Stimulated activated CD4-positive, alpha-beta T cell treated with anti-CD3 and anti-CD28 coated beads, Interleukin-2, amount 100 ng/mL, for 48 hours (primary cell): ENCODE measurements around the gene BRDT.
"Not testable (repeated sequence)": the region's sequence is repeated elsewhere in the genome, so short reads cannot be mapped to it uniquely, and the experiment has no call there.

ENCODE experiments used
- DNase-seq, 2 donors: peaks; one replicate each; pipeline ENCODE4 v3.0.0-alpha.2; 2020

BRDT gene

DNA sequence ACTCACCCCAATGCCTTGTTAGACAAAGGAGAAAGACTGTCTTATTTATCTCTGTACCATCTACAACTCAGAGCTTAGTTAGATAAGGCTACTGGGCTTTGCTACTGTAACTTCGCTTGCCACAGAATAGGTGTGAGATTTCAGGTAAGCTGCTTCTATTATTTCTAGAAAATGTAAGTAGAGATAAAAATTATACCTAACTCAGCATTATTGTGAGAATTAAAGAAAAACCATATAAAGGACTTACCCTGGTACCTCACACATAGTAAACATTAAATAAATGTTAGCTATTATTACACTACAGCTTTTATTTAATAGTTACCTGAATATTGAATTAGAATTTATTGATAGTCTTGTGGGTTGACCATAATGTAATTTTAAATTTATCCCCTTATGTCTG lies 44.1 kb downstream of the BRDT start:
- DNase-seq = no peak

DNA sequence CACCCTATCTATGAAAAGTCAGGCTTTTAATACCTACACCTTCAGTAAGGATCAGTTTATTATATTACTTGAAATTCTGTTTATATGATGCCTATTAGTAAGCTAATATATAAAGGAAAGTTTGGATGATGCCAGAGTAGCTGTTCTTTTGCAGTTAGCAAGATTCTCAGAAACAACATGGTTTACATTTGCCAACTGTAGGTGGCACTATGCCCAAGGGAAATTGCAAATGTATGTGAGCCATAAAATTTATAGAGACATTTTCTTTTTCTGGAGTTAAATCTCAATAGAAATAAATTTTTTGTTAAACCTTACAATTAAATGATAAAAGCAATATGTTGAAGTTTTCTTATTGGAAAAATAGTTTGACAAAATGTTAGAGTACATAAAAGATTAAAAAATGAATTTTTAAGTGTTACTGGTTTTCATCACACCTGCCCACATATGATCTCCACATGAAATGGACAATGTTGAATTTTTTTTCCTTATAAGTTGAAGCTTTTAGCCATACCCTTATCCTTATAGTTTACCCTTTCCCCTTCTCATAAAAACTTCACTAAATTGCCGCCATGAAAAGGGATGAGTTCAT lies 48.5 kb downstream of the BRDT start:
- peak; percentile 18 to 19 for DNase-seq

DNA sequence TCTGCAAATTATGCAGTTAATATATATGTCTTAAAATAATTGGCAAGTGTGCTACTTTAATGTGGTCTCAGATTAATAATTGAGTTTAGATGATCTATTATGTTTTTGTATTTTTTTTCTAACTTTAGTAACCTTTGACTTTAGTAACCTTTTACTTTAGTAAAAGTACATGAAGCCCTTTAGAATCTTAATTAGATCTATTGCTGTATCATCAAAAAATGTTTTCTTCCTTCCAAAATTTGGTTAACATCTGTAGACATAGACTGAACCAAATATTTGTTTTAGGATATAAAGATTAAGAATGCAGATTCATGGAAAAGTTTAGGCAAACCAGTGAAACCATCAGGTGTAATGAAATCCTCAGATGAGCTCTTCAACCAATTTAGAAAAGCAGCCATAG lies 54.9 kb downstream of the BRDT start:
- no peak for DNase-seq

DNA sequence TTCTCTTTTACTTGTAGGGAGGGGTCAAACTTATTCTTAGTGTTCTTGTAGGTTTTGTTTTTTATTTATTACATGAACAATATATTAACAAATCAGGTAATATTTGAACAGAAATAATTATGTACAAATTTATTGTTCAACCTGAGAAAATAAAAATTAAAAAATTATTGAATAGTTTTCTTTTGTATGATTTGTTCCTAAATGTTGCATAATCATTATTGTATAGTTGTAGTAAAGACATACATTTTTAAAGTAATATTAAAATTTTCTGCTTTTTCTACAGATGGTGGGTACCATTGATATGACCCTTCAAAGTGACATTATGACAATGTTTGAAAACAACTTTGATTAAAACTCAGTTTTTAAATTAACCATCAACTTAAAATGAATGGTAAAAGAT lies 64.7 kb downstream of the BRDT start:
- DNase-seq = no peak

DNA sequence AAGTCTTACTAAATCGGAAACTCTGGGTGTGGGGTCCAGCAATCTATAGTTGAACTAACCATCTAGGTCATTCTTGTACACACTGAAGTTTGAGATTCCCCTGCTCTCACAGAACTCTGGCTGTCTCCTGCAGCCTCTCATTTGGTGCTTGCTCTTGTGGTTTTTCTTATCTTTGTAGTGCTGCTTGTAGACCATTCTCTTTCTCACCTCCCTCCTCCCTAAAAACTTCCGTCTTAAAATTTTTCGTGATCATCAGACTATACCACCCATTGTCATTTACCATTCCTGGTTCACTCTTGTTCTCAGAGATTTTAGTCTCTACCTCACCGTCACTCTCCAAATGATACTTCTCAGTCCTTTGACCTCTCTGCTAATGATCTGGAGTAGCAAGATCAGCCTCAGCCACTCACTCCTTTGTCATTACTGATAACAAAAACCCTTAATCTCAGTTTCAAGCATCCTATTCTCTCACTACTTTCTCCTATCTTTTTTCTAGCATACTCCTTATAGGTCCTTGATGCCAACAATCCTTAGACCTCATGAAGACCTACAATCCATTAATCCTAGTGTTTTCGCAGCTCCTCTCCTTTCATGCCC lies 67.6 kb downstream of the BRDT start:
- no peak for DNase-seq

DNA sequence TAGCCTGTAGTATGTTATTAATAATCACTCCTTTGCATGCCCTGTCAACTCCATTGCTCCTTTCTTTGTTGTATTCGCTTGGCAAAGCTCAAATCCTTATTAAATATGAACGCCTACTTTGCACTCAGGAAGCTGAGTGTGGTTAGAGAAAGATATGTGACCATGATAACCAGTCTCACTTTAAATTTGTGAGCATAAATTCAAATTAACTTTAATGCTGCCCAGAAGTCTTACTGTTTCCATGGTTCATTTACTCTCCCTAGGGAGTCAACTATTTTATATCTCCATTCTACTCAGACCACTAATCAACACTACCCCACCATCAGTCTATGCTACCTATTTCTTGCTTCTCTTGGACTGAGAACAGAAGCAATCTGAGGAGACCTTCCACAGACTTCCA lies 68.5 kb downstream of the BRDT start:
- DNase-seq = no peak

DNA sequence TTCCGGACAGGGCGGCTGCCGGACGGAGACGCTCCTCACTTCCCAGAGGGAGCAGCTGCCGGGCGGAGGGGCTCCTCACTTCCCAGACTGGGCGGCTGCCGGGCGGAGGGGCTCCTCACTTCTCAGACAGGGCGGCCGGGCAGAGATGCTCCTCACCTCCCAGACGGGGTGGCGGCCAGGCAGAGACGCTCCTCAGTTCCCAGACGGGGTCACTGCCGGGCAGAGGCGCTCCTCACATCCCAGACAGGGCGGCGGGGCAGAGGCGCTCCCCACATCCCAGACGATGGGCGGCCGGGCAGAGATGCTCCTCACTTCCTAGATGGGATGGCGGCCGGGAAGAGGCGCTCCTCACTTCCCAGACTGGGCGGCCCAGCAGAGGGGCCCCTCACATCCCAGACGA lies 76.8 kb downstream of the BRDT start:
- not testable (repeated sequence) for DNase-seq

DNA sequence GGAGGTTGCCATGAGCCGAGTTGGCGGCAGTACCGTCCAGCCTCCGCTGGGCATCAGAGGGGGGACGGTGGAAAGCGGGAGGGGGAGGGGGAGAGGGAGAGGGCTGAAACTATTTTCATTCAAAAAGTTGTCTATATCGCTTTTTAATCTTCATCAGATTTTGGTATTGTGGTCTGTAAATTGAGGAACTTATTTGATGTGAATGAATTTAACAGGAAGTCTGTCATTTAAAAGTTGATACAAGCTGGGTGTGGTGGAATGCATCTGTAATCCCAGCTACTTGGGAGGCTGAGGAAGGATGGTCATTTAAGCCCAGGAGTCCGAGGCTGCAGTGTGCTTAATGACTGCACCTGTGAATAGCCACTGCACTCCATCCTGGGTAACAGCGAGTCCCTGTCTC lies 77.6 kb downstream of the BRDT start:
- DNase-seq = no peak

DNA sequence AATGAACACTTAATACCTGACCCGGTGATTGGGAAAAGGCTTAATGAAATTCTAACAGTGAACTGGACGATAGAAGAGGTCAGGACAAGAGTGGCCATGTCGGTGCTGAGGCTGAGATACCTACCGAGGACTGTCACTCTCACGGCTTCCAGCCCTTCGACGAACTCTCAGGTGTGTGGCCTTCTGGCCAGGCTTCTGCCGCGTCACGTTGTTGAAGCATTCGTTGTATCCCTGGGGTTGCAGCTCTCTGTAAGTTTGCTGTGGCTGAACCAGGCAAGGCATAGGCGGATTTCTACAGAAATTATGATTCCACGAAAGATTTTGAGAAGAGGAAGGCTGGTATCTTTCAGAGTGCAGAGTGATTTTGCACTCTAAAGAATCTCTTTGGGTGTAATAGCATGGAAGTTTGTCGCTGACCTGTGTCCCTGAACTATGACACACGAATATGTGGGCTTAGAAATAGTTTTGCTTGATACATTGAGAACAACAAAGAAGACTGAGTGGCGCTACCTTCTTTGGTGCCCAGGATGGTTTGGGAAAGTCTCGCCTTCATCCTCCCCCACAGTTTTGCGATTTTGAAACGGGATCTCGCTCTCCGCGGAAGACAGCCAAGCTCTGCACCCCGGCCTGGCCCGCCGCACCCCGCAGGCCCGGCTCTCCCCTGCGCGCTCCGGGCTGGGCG lies 80.2 kb downstream of the BRDT start:
- no peak for DNase-seq

DNA sequence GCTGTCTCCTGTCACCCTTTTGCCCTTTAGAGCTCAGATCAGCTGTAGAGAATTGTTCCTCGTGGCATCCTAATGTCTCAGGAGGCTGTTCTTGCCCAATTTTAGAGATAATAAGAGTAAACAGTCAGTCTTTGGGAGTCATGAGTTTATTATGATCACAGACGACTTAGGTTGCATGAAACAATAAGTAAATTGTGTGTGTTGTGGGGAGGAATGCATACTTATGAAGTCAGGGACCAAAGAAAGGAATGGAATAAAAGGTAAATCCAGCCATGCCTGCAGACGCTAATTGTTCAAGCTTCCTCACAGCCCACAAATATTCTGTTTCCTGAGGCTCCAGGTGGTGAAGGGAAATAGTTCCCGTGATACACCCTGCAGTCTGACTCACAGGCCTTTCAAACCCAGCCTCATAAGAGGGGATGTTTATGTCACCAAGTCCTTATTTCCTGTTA lies 81.5 kb downstream of the BRDT start:
- no peak for DNase-seq

DNA sequence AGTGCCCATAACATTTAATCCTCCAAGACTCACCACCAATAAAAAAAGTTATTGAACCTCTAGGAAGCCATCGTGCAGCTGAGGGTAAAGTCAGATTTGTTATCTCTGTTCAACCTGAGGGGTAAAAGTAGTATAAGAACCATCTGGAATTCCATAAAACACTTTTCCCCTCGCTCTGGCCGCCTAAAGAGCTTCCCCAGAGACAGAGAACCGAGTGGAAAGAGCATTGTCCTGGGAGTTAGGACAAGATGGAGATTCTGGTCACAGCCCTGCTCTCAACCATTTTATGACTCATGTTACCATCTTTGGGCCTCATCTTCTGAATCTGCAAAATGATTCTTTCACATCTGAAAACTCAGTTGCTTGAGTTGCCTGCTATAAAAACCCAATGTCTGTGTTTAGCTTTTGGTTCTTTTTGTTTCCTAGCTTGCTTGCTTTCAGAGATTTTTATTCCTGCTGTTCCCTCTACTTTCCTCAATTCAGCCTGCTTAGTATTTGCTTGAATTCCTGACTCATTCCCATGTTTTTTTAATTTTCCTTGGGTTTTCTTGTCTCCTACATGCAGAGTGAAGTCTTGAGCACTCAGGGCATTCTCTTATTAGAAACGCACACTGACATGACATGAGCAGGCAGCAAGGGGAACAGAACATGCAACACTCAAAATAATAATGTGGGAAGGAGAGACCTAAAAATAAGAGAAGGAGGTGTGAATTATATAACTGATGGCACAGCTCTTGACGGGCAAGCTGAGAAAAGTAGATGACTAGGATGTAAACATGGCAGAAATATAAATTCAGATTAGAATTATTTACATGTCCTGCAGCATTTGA lies 82.3 kb downstream of the BRDT start:
- no peak for DNase-seq

DNA sequence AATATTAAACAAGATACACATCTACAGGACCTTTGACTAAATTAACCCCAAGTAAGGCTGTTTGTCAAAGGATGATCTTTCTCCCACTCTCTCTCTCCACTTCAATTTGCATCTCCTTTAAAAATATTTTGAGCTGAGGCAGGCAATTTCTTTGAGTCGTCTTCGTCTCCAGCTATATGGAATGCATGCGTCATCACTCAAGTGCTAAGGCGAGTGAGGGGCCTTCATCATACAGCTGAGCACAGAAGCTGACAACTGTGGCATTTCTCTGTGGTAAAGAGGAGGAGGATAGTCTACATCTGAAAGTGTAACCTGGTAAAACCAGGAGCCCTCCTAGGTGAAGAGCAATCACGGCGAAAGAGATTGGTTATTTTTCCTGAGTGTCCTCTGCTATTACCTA lies 88.2 kb downstream of the BRDT start:
- no peak for DNase-seq

DNA sequence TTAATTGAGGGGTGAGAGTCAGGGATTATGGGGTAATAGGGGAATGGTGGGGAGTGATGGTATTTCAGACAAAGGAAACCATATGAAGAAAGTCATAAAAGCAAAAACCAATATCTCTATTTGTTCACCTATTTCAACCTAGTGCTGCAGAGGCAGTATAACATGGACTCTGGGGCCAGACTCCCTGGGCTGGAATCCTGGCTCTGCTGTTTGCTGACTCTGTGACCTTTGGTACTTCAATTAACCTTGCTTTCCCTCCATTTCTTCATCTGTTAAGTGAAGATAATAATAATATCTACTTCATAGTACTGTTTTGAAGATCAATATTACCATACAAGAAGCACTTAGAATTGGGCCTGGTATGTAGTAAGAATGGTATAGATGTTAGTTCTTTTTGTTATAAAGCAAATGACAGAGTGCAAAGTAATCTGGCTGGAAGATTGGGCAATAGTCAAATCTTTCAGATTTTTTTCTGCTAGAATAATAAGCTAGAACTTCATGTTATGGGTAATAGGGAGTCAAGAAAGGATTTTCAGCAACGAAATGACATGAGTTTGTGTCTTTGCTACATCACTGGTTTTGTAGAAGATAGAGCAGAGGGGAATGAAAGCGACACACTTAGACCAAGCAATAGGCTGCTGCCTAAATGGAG lies 89.6 kb downstream of the BRDT start:
- no peak for DNase-seq

DNA sequence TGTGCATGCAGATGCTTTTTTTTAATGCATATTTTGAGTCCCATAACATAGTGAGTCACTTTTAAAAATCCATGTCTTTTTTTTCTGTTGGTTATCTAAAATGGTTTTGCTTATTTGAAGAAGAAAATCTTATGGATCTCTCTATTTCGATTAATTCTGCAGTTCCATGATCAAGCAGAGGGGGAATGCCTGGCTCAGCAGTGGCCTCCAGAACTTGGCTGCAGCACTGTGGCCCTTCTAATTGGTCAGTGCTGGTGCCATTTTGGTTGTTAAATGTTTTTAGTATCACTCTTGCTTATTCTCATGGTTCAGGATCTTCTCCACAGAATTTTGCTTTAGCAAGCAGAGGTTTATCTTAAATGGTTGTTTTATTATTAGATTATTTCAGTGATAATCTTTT lies 91.8 kb downstream of the BRDT start:
- no peak for DNase-seq

DNA sequence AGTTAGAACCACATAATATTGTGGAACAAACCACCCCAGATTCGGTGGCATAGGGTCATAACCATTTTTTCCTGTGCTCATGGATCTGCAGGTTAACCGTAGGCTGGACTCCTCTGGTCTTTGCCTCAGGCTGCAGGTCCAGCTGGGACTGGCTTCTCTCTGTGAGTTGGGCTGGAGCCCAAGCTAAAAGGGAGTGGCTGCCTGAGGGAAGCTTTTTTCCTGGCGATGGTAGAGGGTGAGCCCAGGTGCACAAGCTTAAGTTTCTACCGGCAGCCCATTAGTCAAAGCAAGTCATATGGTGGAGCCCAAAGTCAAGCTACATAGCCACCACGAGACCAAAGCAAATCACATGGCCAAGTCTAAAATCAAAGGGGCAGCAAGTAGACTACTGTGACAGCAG lies 94.4 kb downstream of the BRDT start:
- no peak for DNase-seq

DNA sequence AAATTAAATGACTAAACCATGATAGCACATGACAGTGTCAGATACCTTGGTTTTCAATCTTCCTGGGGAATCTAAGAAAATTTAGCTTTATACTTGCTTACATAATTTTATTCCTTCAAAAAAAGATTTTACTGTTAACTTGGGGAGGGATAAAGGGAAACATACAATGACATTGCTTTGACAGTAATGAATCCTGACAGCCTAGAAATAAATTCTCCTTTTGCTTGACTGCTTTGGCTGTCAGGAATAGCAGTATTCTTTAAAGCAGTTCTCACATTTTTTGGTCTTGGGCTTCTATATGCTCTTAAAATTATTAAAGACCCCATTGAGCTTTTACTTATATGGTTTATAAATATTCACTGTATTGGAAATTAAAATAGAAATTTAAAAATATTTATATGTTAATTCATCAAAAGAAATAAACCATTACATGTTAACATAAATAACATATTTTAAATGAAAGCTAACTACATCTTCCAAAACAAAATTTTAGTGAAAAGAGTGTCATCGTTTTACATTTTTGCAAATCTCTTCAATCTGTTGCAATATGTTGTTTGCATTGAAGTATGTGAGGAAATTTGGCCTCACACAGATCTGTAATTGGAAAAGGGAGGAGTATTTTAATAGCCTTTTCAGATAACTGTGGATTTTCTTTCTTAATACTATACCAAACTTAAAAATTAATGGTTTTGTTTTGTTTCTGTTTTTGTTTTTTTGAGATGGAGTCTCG lies 96.7 kb downstream of the BRDT start:
- no peak for DNase-seq

DNA sequence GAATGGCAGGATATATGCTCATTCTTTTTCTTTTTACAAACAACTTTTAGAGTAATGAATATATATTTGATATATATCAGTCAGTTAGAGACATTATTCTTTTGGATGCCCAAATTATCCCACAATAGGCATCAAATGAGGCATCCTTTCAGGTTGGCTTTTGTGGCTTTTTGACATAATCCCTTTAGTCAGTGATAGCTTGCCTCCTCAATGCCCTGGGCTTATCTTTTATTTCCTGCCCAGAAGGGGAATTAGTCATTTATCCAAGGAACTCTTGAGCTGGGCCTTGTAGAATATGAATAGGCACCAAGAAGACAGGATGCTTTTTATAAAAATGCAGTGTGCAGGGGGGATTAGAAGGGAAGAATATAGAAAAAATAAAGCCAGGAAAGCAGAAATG lies 102.7 kb downstream of the BRDT start:
- DNase-seq = no peak
